ENCODE measurements around the gene PFDN4. TPM values are rescaled to one million over a fixed set of nuclear protein-coding genes. Genes with fewer than 3 reads are reported as not detected.

PFDN4 gene
- total and polyA plus RNA-seq, 8 donors = 16.7 to 65.6 (median 47.5) TPM

GRCh38 chr20:54163402-54163801, 44.5 kb upstream of the PFDN4 start:
- no peak for TF ChIP-seq CTCF (IDR thresholded peaks at IDR 0.05)
- intact Hi-C loops (cut with DNase I) = no loop called here
- Histone ChIP-seq H3K4me3 (no peak overlapping the region), H3K27me3 (peaks cover 4 to 73% of the 10 kb centered on the region in 2 donors), H3K4me1 (no peaks in the 10 kb centered on the region), H3K9me3 (no peaks in the 10 kb centered on the region), H3K27ac (no peak overlapping the region), H3K36me3 (no peaks in the 10 kb centered on the region)
- ATAC-seq = no peak
- DNase-seq = no peak

- no peaks in the 10 kb centered on the region for H3K4me1 ChIP-seq
- no peak for ATAC-seq
- H3K36me3 ChIP-seq = no peaks in the 10 kb centered on the region
- peaks cover 8 to 79% of the 10 kb centered on the region in 2 donors for H3K27me3 ChIP-seq
- DNase-seq = no peak
- intact Hi-C loops (cut with DNase I) = no loop called here
- H3K9me3 ChIP-seq = no peaks in the 10 kb centered on the region
- no peak for TF ChIP-seq CTCF (IDR thresholded peaks at IDR 0.05)
- H3K27ac ChIP-seq = no peak overlapping the region
- no peak overlapping the region for H3K4me3 ChIP-seq
Observed at GRCh38 chr20:54165014-54165413, 42.9 kb upstream of the PFDN4 start.

- no peaks in the 10 kb centered on the region for H3K36me3 ChIP-seq
- H3K4me1 ChIP-seq = no peaks in the 10 kb centered on the region
- no peak for ATAC-seq
- no peak for DNase-seq
- TF ChIP-seq CTCF (IDR thresholded peaks at IDR 0.05) = no peak
- intact Hi-C loops (cut with DNase I) = no loop called here
- no peak overlapping the region for H3K4me3 ChIP-seq
- H3K27me3 ChIP-seq = peaks cover 14 to 87% of the 10 kb centered on the region in 2 donors
- H3K9me3 ChIP-seq = no peaks in the 10 kb centered on the region
- no peak overlapping the region for H3K27ac ChIP-seq
Observed at GRCh38 chr20:54165803-54166202, 42.1 kb upstream of the PFDN4 start.

- no peak for DNase-seq
- TF ChIP-seq CTCF (IDR thresholded peaks at IDR 0.05) = no peak
- Histone ChIP-seq H3K4me1 (no peaks in the 10 kb centered on the region), H3K27ac (no peak overlapping the region), H3K27me3 (peaks cover 26 to 93% of the 10 kb centered on the region in 2 donors), H3K36me3 (no peaks in the 10 kb centered on the region), H3K9me3 (no peaks in the 10 kb centered on the region), H3K4me3 (no peak overlapping the region)
- no peak for ATAC-seq
- intact Hi-C loops (cut with DNase I) = no loop called here
Observed at GRCh38 chr20:54166987-54167662, 40.8 kb upstream of the PFDN4 start.

- intact Hi-C loops (cut with DNase I) = no loop called here
- H3K27ac ChIP-seq = no peak overlapping the region
- ATAC-seq = no peak
- DNase-seq = no peak
- H3K9me3 ChIP-seq = no peaks in the 10 kb centered on the region
- peaks cover 0 to 6% of the 10 kb centered on the region in 2 donors for H3K4me1 ChIP-seq
- no peak overlapping the region for H3K4me3 ChIP-seq
- no peak for TF ChIP-seq CTCF (IDR thresholded peaks at IDR 0.05)
- H3K27me3 ChIP-seq = peaks cover 37 to 93% of the 10 kb centered on the region in 2 donors
- H3K36me3 ChIP-seq = no peaks in the 10 kb centered on the region
Observed at GRCh38 chr20:54167909-54168872, 39.7 kb upstream of the PFDN4 start.
